ENCODE results near the gene SBF2.

- no peak for TF ChIP-seq PAX5 (IDR thresholded peaks at IDR 0.05; ENCODE audit: insufficient read depth, low read length, severe bottlenecking)
- TF ChIP-seq TAF1 (IDR thresholded peaks at IDR 0.05; ENCODE audit: low read depth, low read length): no peak
- no peak for TF ChIP-seq POLR2A (IDR thresholded peaks at IDR 0.05; ENCODE audit: low read depth, low read length)
- no peak for TF ChIP-seq SPI1 (IDR thresholded peaks at IDR 0.05; ENCODE audit: low read depth, low read length)
- TF ChIP-seq POLR2AphosphoS5 (IDR thresholded peaks at IDR 0.05; ENCODE audit: low read depth, low read length): no peak
Measured at GRCh38 chr11:10294290-10294953, 403 bp upstream of the SBF2 start.
